GM18507 (cell line): ENCODE data around the gene NPHP1.
"Not testable (repeated sequence)": the region's sequence is repeated elsewhere in the genome, so short reads cannot be mapped to it uniquely, and the experiment has no call there.

Source experiments
- DNase-seq: peaks from one replicate; pipeline ENCODE4 v3.0.0; 2011; ENCODE audit warnings: low read depth; ENCODE audit not compliant: insufficient read length; ENCODE audit errors: extremely low spot score
- FAIRE-seq: peaks from 2 replicates; lab custom pipeline; 2011; peaks lifted over from hg19 to GRCh38; lab: Jason Lieb, UNC

Gene NPHP1

DNA sequence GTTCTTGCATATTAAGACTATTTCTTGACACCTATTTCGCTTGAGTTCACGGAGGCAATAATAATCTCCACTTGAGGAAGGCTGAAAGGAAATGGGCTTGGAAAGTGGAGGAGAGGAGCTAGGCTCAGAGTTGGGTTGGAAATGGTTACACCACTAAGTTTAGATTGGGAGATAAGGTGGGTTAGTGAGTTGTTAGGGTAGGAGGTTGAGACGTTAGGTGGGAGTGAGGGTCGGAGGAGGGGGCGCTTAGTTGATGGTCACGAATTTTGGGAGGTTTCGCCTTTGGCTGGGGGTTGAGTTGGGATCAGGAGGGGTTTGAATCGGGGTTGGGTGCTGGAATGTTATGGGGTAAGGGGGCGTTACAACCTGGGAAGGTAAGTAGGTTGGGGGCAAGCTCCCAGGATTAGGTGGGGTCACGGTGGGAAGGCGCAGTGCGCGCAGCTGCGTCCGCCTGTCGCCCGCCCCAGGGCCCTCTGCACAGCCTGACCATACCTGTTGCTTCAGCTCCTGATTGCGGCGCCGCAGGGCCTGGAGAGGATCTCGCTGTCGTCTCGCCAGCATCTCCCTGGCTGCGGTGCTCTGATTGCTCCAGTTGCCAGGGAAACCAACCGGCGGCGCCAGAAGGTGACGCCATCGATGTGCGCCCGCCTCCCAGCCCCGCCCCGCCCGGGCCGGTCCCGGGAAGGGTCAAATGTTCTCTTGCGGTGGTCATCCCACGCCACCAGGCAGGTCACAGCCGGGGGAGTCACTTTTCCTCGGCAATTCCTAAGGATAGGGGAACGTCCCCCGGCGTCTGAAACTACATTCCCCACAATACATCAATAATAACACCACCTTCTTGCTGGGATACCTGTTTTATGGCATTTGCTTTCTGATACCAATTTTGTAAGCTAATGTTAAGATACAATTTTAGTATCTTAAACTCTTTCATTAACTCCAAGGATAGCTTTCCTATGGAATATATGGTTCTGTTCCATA lies at the start of gene NPHP1:
TSS of gene NPHP1 (minus strand) at position 606 of the 978 bp plus-strand sequence. CDS start at position 561, 45 bp downstream.
- FAIRE-seq (peak; percentile 86), DNase-seq (peak; percentile 92)

DNA sequence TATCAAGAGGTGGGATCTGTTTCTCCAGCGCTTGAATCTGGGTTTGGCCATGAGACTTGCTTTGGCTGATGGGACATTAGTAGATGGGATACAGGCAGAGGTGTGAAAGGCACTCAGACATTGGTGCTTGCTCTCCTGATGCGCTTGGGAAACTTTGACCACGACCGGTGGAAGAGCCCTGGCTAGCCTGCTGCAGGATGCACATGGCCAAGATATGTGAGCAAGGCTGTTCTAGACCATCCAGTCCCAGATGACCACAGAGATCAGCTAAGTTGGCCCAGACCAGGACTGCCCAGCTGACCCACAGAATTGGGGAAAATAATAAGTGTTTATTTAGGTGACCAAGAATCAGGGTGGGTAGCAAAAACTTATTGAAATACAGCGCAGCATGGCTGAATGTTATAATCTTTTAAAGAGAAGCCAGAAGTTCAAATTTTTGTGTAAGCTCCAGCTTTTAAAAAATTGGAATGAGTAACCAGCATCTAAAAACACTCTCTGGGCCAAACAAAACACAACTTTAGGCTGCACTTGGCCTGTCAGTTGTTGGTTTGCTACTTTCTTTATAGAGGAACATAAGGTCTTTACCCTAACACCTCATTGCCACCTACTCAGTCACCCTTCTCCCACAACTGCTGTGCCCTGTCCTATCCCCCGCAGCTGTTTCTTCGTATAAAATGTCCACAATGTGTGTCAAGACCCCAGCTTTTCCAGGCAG lies 43.4 kb upstream of the NPHP1 start:
- not testable (repeated sequence) for FAIRE-seq

GRCh38 chr2:110245488-110246435 lies 40.9 kb upstream of the NPHP1 start:
- not testable (repeated sequence) for DNase-seq, FAIRE-seq

More for the DNA sequence above, 43.4 kb upstream of the NPHP1 start:
- DNase-seq = not testable (repeated sequence)

- not testable (repeated sequence) for DNase-seq, FAIRE-seq
Observed at GRCh38 chr2:110243283-110243682, 38.5 kb upstream of the NPHP1 start.

DNA sequence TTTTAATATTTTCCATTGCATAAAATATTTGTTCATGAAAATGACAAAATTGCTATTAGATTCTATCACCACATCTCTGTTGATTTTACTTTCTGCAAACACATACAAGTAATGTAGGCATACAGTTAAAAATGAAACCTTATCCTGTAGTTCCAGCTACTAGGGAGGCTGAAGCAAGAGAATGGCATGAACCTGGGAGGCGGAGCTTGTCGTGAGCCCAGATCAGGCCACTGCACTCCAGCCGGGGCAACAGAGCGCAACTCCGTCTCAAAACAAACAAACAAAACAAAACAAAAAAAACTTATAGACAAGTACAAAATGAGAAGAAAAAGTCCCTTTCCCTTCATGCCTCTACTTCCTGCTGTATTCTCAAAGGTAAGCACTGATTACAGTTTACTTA lies 29.7 kb upstream of the NPHP1 start:
- DNase-seq, FAIRE-seq: not testable (repeated sequence)

DNA sequence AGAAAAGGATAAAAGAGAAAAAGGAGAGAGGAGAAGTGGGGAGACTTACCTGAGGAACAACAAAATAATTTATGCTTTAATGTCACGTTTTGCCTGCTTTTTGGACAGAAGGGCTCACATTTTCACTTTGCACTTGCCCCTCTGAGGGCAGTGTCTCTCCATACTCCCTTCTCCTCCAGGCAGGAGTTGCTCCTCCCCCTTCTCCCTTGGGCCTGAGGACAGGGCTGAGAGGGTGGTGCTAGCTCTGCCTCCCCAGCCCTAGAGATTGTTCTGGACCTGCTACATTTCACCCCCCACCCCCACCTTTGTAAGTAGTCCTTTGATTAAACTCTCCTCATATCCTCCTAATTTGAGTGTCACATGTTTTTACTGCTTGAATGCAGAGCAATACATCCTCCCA lies 25.1 kb upstream of the NPHP1 start:
- not testable (repeated sequence) for DNase-seq, FAIRE-seq

- FAIRE-seq, DNase-seq: not testable (repeated sequence)
Observed at GRCh38 chr2:110222626-110223025, 17.8 kb upstream of the NPHP1 start.

GRCh38 chr2:110221938-110222337 lies 17.1 kb upstream of the NPHP1 start:
- DNase-seq (no peak), FAIRE-seq (no peak)

- DNase-seq = no peak
- FAIRE-seq = no peak
Observed at GRCh38 chr2:110220190-110220564, 15.4 kb upstream of the NPHP1 start.

DNA sequence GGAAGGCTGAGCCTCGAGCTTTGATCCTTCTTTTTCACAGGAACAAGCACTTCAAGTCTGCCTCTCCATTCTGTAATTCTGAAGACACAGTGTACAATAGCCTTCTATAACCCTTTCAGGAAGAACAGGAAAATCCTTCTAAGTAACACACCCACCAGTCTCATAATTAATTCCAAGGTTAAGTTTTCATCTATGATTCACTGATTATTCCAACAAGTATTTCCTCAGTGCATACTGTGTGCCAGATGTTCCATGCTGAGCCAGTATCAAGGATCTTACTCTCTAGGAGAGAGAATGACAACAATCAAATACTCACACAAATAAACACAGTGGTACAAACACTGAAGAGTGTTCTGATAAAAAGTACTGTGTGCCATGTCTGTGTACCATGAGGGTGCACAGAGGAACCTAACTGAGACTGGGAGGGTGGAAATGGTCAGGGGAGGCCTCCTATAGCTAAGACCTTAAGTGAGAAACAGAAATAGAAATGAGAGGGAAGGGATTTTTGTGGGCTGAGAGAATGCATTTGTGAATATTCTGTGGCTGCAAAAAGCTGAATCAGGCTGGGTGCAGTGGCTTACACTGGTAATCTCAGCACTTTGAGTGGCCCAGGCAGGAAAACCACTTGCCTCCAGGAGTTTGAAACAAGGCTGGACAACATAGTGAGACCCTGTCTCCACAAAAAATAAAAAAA lies 14.8 kb upstream of the NPHP1 start:
- FAIRE-seq (no peak), DNase-seq (no peak)

GRCh38 chr2:110218889-110219288 lies 14.1 kb upstream of the NPHP1 start:
- DNase-seq, FAIRE-seq: not testable (repeated sequence)

DNA sequence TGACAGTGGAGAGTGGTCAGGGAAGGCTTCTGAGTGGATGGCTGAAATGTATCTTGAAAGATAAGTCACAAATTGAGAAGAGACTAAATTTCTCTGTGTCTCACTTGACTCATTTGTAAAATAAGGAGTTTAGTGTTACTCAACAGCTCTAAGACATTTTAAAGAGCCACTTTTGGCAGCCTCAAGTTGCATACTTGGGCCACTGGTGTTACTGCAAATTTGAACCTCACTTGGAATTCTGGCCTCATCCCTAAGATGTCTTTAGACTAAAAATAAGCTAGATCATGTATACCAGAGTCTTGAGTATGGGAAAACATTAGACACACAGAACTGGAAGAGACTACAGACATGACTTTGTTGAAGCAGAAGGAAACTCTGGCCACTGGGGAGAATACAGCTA lies 12.0 kb upstream of the NPHP1 start:
- FAIRE-seq = no peak
- no peak for DNase-seq

GRCh38 chr2:110216199-110216598 lies 11.4 kb upstream of the NPHP1 start:
- FAIRE-seq (no peak), DNase-seq (no peak)

- no peak for FAIRE-seq
- no peak for DNase-seq
Observed at GRCh38 chr2:110215566-110216158, 10.8 kb upstream of the NPHP1 start.

- DNase-seq (no peak), FAIRE-seq (no peak)
Observed at GRCh38 chr2:110215091-110215490, 10.3 kb upstream of the NPHP1 start.

DNA sequence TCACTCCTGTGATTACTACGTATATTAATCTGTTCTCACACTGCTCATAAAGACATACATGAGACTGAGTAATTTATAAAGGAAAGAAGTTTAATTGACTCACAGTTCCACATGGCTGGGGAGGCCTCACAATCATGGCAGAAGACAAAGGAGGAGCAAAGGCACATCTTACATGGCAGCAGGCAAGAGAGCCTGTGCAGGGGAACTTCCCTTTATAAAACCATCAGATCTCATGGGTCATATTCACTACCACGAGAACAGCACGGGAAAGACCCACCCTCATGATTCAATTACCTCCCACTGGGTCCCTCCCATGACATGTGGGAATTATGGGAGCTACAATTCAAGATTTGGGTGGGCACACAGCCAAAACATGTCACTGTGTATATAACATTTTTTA lies 8.7 kb upstream of the NPHP1 start:
- FAIRE-seq = not testable (repeated sequence)

GRCh38 chr2:110211938-110212858 lies 7.4 kb upstream of the NPHP1 start, which contains the start of gene MTLN:
TSS of gene MTLN (minus strand) at chr2:110212547. CDS start at chr2:110212525, 22 bp downstream.
- peak; percentile 60 for DNase-seq
- peak; percentile 58 for FAIRE-seq

More for the DNA sequence above, 8.7 kb upstream of the NPHP1 start:
- not testable (repeated sequence) for DNase-seq
